Endometrial microvascular endothelial cells (primary cell): ENCODE results near the gene AFF3. TPM values are rescaled to one million over a fixed set of nuclear protein-coding genes. Genes with fewer than 3 reads are reported as not detected.

Experiments
- in situ Hi-C: cut with HindIII; loops from 2 replicates; pipeline ENCODE4 v1.10.0; 2017; ENCODE audit warnings: low sequenced_read_pairs, low pct_unique_long_range_greater_than_20kb; ENCODE audit errors: inconsistent ontology term
- total RNA-seq: library from RNA; depleted of rRNA; stranded (reverse); fragments of >200 nt; gene quantifications from one replicate; pipeline ENCODE4 v1.2.3, GENCODE V29; 2015; ENCODE audit errors: inconsistent ontology term

Gene AFF3
- total RNA-seq, 1 donor from 2014 or later: 19.5 TPM

GRCh38 chr2:100033976-100034375, 108.4 kb downstream of the AFF3 start:
- in situ Hi-C loops: no loop called here

- in situ Hi-C loops: no loop called here
Measured at GRCh38 chr2:100031604-100032003, 110.8 kb downstream of the AFF3 start.

GRCh38 chr2:100029460-100029859, 112.9 kb downstream of the AFF3 start:
- in situ Hi-C loops: no loop called here

- in situ Hi-C loops: no loop called here
Measured at GRCh38 chr2:100021791-100022340, 120.5 kb downstream of the AFF3 start.

GRCh38 chr2:100019499-100019898, 122.9 kb downstream of the AFF3 start:
- in situ Hi-C loops: no loop called here

GRCh38 chr2:100018341-100019193, 123.8 kb downstream of the AFF3 start:
- in situ Hi-C loops: no loop called here

- in situ Hi-C loops: no loop called here
Measured at GRCh38 chr2:100017633-100018032, 124.8 kb downstream of the AFF3 start.

GRCh38 chr2:100016756-100017155, 125.6 kb downstream of the AFF3 start:
- in situ Hi-C loops: no loop called here

GRCh38 chr2:100015849-100016248, 126.5 kb downstream of the AFF3 start:
- in situ Hi-C loops: no loop called here

GRCh38 chr2:100013892-100014677, 128.3 kb downstream of the AFF3 start:
- in situ Hi-C loops: no loop called here

GRCh38 chr2:100012561-100012960, 129.8 kb downstream of the AFF3 start:
- in situ Hi-C loops: no loop called here

- in situ Hi-C loops: no loop called here
Measured at GRCh38 chr2:100011272-100011731, 131.1 kb downstream of the AFF3 start.

GRCh38 chr2:100010606-100011005, 131.8 kb downstream of the AFF3 start:
- in situ Hi-C loops: no loop called here

GRCh38 chr2:100009743-100010142, 132.6 kb downstream of the AFF3 start:
- in situ Hi-C loops: no loop called here

GRCh38 chr2:100008956-100009355, 133.4 kb downstream of the AFF3 start:
- in situ Hi-C loops: no loop called here

- in situ Hi-C loops: no loop called here
Measured at GRCh38 chr2:100006516-100006915, 135.9 kb downstream of the AFF3 start.

GRCh38 chr2:100004959-100005387, 137.4 kb downstream of the AFF3 start:
- in situ Hi-C loops: no loop called here

GRCh38 chr2:100004348-100004884, 138.0 kb downstream of the AFF3 start:
- in situ Hi-C loops: no loop called here

GRCh38 chr2:100002059-100002458, 140.3 kb downstream of the AFF3 start:
- in situ Hi-C loops: no loop called here
